ENCODE results near the gene HUWE1. TPM values are rescaled to one million over a fixed set of nuclear protein-coding genes. Genes with fewer than 3 reads are reported as not detected.

The HUWE1 gene
- total RNA-seq, 1 experiment from 2014 or later, result 536 TPM

- Histone ChIP-seq H2AFZ (no peak overlapping the region), H3K27me3 (ENCODE audit: insufficient read depth, low read depth) (no peaks in the 10 kb centered on the region), H3K4me1 (replicated peaks; ENCODE audit: insufficient read depth) (no peaks in the 10 kb centered on the region), H4K20me1 (ENCODE audit: insufficient read depth) (peaks cover under 1% of the 10 kb centered on the region), H3K36me3 (ENCODE audit: low read depth) (no peaks in the 10 kb centered on the region), H3K4me3 (no peak overlapping the region), H3K9me2 (ENCODE audit: insufficient read depth) (no peaks in the 10 kb centered on the region), H3K4me2 (no peak overlapping the region), H3K79me2 (ENCODE audit: low read depth) (peaks cover 24% of the 10 kb centered on the region), H3F3A (ENCODE audit: insufficient read depth, low read depth) (no peaks in the 10 kb centered on the region), H3K9me3 (ENCODE audit: insufficient read depth, low read depth) (no peaks in the 10 kb centered on the region), H3K27ac (no peak overlapping the region)
- CTCF ChIA-PET, result no interaction called here
- intact Hi-C loops (cut with micrococcal nuclease; ENCODE audit: unreplicated experiment), result loop anchor here (10.0 kb wide), 1 partner anchor 276 kb away; no protein-coding TSS in a partner anchor
- TF ChIP-seq, protein P1, sequence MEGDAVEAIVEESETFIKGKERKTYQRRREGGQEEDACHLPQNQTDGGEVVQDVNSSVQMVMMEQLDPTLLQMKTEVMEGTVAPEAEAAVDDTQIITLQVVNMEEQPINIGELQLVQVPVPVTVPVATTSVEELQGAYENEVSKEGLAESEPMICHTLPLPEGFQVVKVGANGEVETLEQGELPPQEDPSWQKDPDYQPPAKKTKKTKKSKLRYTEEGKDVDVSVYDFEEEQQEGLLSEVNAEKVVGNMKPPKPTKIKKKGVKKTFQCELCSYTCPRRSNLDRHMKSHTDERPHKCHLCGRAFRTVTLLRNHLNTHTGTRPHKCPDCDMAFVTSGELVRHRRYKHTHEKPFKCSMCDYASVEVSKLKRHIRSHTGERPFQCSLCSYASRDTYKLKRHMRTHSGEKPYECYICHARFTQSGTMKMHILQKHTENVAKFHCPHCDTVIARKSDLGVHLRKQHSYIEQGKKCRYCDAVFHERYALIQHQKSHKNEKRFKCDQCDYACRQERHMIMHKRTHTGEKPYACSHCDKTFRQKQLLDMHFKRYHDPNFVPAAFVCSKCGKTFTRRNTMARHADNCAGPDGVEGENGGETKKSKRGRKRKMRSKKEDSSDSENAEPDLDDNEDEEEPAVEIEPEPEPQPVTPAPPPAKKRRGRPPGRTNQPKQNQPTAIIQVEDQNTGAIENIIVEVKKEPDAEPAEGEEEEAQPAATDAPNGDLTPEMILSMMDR (conservative IDR thresholded peaks at IDR 0.05), result no peak
- no peak for TF ChIP-seq EZH2 (IDR thresholded peaks at IDR 0.05; ENCODE audit: low read depth)
- POLR2A ChIA-PET (ENCODE audit: unreplicated experiment), result interaction anchor here (0.7 kb wide), 1 partner anchor 16 kb away, joined by 3 read pairs; no protein-coding TSS in a partner anchor
- no TSS peak for BruUV-seq (replicated peaks)
- no peak for DNase-seq
These were observed 17.3 kb downstream of the HUWE1 start for GRCh38 chrX:53669258-53669657.

DNA sequence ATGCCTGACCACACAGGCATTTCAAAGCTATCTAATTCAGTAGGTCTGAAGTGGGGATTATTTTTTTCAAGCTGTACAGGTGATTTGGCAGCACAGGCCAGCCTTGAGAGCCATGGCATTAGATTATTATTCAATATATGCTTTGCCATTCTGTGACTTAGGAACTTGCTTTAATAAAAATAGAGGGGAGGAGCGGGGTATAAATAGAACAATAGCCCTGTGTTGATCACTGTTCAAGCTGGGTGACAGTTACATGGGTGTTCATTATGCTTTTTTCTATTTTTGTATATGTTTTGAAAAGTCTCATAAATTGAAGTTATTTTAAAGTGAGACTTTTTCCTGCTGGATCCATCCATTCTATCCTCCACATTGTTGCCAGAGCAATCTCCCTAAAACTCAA, 20.3 kb downstream of the HUWE1 start:
- POLR2A ChIA-PET (ENCODE audit: unreplicated experiment), result no interaction called here
- no peak for DNase-seq
- Histone ChIP-seq H4K20me1 (ENCODE audit: insufficient read depth) (no peaks in the 10 kb centered on the region; the same call in none of the 2 replicates), H3K9me2 (ENCODE audit: insufficient read depth) (no peaks in the 10 kb centered on the region), H3F3A (ENCODE audit: insufficient read depth, low read depth) (no peaks in the 10 kb centered on the region), H3K27me3 (ENCODE audit: insufficient read depth, low read depth) (no peaks in the 10 kb centered on the region), H3K36me3 (ENCODE audit: low read depth) (no peaks in the 10 kb centered on the region), H3K79me2 (ENCODE audit: low read depth) (peaks cover 38% of the 10 kb centered on the region), H3K9me3 (ENCODE audit: insufficient read depth, low read depth) (no peaks in the 10 kb centered on the region), H3K4me3 (no peak overlapping the region), H3K27ac (no peak overlapping the region), H3K4me1 (replicated peaks; ENCODE audit: insufficient read depth) (no peaks in the 10 kb centered on the region), H2AFZ (no peak overlapping the region), H3K4me2 (no peak overlapping the region)
- CTCF ChIA-PET, result no interaction called here
- TF ChIP-seq, protein P1 (conservative IDR thresholded peaks at IDR 0.05), result no peak
- no peak for TF ChIP-seq EZH2 (IDR thresholded peaks at IDR 0.05; ENCODE audit: low read depth)
- BruUV-seq (replicated peaks), result no TSS peak
- intact Hi-C loops (cut with micrococcal nuclease; ENCODE audit: unreplicated experiment), result loop anchor here (10.0 kb wide), 1 partner anchor 279 kb away; no protein-coding TSS in a partner anchor

- Histone ChIP-seq H4K20me1 (ENCODE audit: insufficient read depth) (peaks cover 8% of the 10 kb centered on the region), H3K4me1 (replicated peaks; ENCODE audit: insufficient read depth) (no peaks in the 10 kb centered on the region), H3K27me3 (ENCODE audit: insufficient read depth, low read depth) (no peaks in the 10 kb centered on the region), H3K9me3 (ENCODE audit: insufficient read depth, low read depth) (no peaks in the 10 kb centered on the region), H3K4me2 (no peak overlapping the region), H3K4me3 (no peak overlapping the region), H2AFZ (no peak overlapping the region), H3K27ac (no peak overlapping the region), H3K79me2 (ENCODE audit: low read depth) (peaks cover 50% of the 10 kb centered on the region), H3K9me2 (ENCODE audit: insufficient read depth) (no peaks in the 10 kb centered on the region), H3F3A (ENCODE audit: insufficient read depth, low read depth) (no peaks in the 10 kb centered on the region), H3K36me3 (ENCODE audit: low read depth) (no peaks in the 10 kb centered on the region)
- intact Hi-C loops (cut with micrococcal nuclease; ENCODE audit: unreplicated experiment), result loop anchor here (10.0 kb wide), 1 partner anchor 285 kb away; no protein-coding TSS in a partner anchor
- BruUV-seq (replicated peaks), result no TSS peak
- CTCF ChIA-PET, result no interaction called here
- POLR2A ChIA-PET (ENCODE audit: unreplicated experiment), result no interaction called here
- no peak for DNase-seq
- TF ChIP-seq EZH2 (IDR thresholded peaks at IDR 0.05; ENCODE audit: low read depth), result no peak
- TF ChIP-seq, protein P1 (conservative IDR thresholded peaks at IDR 0.05), result no peak
These were observed 26.5 kb downstream of the HUWE1 start for GRCh38 chrX:53660004-53660403.

Measured in PC-9 (cell line).